GM18519 (cell line): Measurements from ENCODE around the gene PLA1A.
"Not testable (repeated sequence)": the region's sequence is repeated elsewhere in the genome, so short reads cannot be mapped to it uniquely, and the experiment has no call there.

Experiments
- ATAC-seq: cut with Tn5 transposase; IDR thresholded peaks from one replicate; pipeline ENCODE4 v1.9.1; 2021; ENCODE audit warnings: mild to moderate bottlenecking, moderate library complexity; ENCODE audit not compliant: unreplicated experiment, low FRiP score

The PLA1A gene

GRCh38 chr3:119659606-119660291, 62.1 kb downstream of the PLA1A start:
- ATAC-seq: no peak

GRCh38 chr3:119660474-119661440, 63.1 kb downstream of the PLA1A start, which contains the start of gene POPDC2:
TSS of gene POPDC2 (minus strand) at chr3:119660589. CDS start at chr3:119660423, 166 bp downstream.
- no peak for ATAC-seq

DNA sequence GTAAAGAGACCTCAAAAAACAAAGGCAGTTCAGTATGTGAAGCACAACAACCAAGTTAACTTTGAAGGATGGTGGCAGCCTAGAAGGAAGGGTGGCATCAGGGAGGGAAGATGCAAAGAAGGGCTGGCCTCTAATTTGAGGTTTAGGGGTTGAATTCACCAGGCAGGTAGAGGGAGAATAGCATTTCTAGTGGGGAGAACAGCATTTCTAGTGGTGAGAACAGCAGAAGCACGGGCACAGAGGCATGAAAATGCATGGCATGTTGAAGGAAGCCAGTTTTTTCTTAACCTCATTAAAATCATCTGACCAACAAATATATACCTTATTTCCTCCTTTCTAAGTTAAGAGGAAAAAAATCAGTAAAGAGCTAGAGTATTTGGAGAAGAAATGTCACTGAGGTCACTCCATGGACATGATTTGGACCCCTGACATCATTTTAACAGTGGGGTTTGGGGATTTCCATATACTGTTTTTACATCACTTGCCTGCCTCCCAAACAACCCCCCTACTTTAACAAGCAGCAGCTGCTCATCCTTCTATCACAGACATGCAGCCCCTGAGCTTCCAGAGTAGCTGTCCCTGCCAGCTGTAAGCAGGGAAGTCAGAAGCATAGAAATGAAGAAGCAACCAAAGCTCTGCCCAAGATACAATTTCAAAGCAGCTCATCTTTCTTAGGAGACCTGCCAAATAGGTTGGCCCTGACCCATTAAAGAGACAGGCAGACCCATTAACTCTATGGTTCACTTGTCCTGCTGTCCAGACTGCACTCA, 65.1 kb downstream of the PLA1A start:
- no peak for ATAC-seq

DNA sequence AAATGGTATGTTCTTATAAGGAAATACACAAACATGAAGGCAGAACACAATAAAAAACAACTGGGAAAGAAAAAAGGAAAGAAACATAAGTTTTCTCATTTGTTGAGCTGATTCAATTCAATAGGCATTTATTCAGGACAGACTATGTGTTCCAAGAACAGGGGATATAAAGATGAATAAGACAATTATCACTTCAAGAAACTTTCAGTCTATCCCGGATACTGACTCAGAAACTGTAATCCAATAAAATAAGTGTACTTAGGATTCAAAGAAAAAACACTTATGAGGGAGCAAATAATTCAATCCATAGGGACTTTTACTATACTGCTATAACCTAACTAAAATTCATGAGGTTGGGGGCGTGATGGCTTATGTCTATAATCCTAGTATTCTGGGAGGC, 66.2 kb downstream of the PLA1A start:
- no peak for ATAC-seq

- ATAC-seq: no peak
These were observed 66.7 kb downstream of the PLA1A start for GRCh38 chr3:119664370-119664769.

GRCh38 chr3:119664850-119665379, 67.2 kb downstream of the PLA1A start:
- no peak for ATAC-seq

DNA sequence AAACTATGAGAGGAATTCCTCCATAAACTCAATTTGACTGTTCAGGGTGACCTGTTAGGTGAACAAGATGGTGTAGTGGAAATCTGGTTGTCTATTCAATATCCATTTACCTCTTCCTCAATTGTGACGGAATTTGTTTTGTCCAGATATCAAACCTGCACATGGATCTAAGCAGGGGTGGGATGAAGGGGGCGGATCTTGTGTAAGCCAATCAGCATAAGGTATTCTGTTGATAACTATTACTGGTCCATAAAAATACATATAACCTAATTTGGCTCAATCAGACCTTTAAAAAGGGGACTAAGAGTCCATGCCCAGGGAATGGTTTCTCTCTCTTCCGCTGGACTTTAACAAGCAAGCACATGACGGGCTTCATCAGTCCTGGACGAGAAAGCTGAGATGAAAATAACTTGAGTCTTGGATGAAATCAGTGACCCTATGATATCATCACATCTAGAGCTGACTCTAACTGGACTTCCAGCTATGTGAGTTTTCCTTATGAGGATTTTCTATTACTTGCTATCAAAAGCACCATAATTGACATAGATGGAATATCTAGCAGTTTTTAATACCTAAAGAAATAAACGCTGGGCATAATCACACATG, 68.4 kb downstream of the PLA1A start:
- no peak for ATAC-seq

DNA sequence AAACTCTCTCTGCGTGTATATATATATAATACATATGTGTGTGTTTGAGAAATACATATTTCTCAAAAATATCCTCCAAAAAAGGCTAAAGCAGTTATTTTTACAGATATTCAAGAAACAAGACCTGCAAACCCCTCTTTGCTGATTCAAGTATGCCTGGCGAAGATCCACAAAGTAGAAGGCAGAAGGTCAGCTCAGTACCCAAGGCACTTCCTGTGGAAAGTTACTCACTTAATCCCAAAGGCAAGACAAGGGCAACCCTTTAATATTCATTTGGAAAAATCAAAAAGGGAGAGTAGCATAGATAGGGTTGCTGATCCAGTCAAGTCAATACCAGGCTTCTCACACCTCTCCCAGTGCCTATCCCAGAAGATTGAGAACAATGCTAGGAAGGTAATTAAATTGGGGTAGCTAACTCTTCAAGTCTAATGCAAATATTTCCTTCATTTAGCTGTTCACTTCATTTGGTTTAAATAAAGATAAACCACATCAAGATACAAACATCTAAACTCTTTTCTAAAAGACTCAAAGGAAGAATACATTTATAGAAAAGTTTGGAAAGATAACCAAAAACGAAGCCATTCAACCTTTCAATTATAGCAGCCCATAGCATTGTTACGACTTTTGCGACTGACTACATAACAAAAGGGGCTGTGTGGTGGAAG, 72.4 kb downstream of the PLA1A start:
- no peak for ATAC-seq

GRCh38 chr3:119672776-119673175, 75.1 kb downstream of the PLA1A start:
- no peak for ATAC-seq

DNA sequence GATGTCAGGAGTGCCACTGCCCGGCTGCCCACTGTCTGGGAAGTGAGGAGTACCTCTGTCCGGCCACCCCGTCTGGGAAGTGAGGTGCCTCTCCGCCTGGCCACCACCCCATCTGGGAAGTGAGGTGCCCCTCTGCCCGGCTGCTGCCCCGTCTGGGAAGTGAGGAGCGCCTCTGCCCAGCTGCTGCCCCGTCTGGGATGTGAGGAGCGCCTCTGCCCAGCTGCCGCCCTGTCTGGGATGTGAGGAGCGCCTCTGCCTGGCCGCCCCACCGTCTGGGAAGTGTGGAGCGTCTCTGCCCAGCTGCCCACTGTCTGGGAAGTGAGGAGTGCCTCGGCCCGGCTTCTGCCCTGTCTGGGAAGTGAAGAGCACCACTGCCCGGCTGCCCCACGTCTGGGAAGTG, 76.2 kb downstream of the PLA1A start:
- no peak for ATAC-seq

DNA sequence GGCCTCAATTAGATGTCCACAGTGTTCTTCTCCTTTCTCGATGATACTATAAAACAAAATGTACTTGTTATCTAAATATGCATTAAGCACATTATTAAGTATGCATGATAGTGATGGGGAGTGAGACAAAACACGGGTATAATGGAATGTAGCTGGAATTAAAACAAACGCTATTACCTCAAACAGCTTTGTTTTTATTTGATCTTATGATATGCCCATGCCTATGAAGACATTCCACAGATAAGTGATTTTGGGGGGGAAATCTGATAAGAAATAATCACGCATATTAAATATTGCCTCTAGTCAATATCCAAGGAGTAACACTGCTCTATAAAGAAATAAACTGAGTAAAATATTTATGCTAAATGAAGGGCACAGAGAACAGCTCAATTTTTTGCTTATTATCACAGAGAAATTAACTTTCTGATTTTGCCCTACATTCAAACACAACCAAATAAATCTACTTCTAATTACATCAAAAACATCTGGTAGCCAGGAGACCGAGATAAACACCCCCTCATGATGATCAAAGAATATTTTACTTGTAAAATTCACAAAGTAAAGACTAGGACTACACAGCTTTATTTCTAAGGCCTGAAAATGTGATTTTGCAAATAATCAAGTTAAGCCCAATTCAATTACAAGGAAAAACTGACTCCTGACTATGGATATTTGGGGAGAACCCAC, 77.6 kb downstream of the PLA1A start:
- no peak for ATAC-seq

DNA sequence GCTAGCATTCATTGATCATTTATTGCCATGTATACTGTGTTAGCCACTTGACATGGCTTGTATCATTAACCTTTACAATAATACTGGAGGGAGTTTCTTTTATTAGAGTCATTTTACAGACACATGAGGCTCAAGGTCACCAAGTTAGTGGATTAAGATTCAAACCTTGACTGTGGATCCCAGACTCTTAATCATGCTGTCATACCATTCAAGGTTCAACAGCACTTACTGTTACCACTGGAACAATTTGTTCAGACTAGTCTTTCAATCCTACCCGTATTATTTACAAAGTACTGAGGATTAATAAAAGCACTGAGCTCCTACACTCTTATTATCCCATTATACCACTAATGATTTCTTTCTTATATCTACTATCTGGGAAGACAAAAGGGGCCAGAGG, 78.3 kb downstream of the PLA1A start:
- no peak for ATAC-seq

DNA sequence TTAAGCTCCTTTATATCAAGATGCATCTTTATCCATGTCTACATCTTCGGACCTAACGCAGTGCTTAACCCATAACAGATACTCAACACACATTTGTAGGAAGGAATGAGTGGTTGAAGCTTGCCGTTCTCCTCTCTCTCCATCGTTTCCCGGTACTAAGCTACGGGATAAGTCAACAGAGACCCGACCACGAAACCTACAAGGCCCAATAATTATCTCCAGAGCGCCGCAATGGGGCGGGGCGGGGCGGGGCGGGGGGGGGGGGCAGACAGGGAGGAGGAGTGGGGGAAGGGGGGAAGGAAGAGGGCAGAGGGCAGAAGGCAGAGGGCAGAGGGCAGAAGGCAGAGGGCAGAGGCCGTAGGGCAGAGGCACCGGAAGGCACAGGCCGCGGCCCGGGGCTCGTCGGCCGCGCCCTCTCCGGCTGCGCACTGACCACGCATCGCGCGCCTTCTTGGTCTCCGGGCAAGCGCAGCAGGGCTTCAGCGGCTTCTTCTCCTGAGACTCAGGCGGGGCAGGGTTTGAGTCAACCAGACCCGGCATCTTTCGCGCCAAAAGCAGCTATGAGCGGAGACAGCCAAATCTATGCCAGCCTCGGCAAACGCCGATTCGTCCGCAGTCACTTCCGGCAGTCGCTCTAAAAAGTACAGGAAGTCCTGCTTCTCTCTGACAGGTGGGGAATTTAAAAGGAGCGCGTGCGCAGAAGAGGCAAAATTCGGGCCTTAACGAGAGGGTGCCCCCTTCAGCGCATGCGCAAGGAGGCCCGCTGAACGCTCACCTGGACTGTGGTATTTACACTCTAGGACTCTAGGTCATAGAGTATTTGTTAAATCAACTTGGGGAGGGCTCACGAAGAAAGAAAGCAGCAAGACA, 79.3 kb downstream of the PLA1A start, which contains the start of gene COX17:
Gene COX17 (minus strand): TSS at position 636 of the 870 bp plus-strand sequence. CDS start 96 bp downstream, at position 540.
- ATAC-seq: peak; percentile 79

DNA sequence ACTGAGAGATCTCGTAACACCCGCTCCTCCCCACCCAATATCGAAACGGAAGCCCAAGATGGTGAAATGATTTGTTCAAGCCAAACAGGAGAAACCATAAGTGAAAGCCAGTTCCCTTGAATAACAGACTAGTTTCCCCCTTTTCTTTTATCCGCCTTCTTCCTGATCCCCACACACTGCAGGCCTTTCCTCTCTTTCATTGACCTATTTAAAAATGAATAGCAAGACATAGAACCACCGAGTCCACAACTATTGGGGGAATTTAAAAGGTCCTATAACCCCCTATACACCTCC, 79.9 kb downstream of the PLA1A start:
- ATAC-seq: no peak

DNA sequence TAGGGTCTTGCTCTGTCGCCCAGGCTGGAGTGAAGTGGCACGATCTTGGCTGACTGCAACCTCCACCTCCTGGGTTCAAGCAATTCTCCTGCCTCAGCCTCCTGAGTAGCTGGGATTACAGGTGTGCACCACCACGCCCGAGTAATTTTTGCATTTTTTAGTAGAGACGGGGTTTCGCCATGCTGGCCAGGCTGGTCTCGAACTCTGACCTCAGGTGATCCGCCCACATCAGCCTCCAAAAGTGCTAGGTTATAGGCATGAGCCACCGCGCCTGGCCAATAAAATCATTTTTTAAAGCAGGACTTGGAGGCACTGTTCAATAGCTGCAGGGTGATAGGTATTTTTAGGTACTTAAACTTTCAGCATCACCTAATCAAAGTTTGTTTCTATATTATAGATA, 80.5 kb downstream of the PLA1A start:
- not testable (repeated sequence) for ATAC-seq
